ENCODE data around the gene POLR3E.
A peak's percentile ranks its signal among the peaks of the same experiment; 100 is the strongest.
"Not testable (repeated sequence)": the region's sequence is repeated elsewhere in the genome, so short reads cannot be mapped to it uniquely, and the experiment has no call there.

POLR3E gene

GRCh38 chr16:22328081-22328725, 31.0 kb downstream of the POLR3E start:
- FAIRE-seq (no peak), DNase-seq (ENCODE audit: insufficient read length, low spot score) (no peak)

- DNase-seq (ENCODE audit: insufficient read length, low spot score), result no peak
- no peak for FAIRE-seq
Measured at GRCh38 chr16:22329199-22329695, 32.0 kb downstream of the POLR3E start.

- DNase-seq (ENCODE audit: insufficient read length, low spot score) (no peak), FAIRE-seq (no peak)
Measured at GRCh38 chr16:22330326-22330725, 33.1 kb downstream of the POLR3E start.

- FAIRE-seq (no peak), DNase-seq (ENCODE audit: insufficient read length, low spot score) (no peak)
Measured at GRCh38 chr16:22333457-22333994, 36.3 kb downstream of the POLR3E start.

- FAIRE-seq (no peak), DNase-seq (ENCODE audit: insufficient read length, low spot score) (no peak)
Measured at GRCh38 chr16:22335668-22336246, 38.5 kb downstream of the POLR3E start.

GRCh38 chr16:22336581-22336980, 39.4 kb downstream of the POLR3E start:
- no peak for DNase-seq (ENCODE audit: insufficient read length, low spot score)
- FAIRE-seq, result no peak

GRCh38 chr16:22337045-22337444, 39.8 kb downstream of the POLR3E start:
- FAIRE-seq (no peak), DNase-seq (ENCODE audit: insufficient read length, low spot score) (no peak)

- FAIRE-seq (no peak), DNase-seq (ENCODE audit: insufficient read length, low spot score) (no peak)
Measured at GRCh38 chr16:22337849-22338635, 40.8 kb downstream of the POLR3E start.

- FAIRE-seq (no peak), DNase-seq (ENCODE audit: insufficient read length, low spot score) (no peak)
Measured at GRCh38 chr16:22340945-22341344, 43.7 kb downstream of the POLR3E start.

- no peak for FAIRE-seq
- no peak for DNase-seq (ENCODE audit: insufficient read length, low spot score)
Measured at GRCh38 chr16:22342082-22342481, 44.9 kb downstream of the POLR3E start.

- FAIRE-seq (no peak), DNase-seq (ENCODE audit: insufficient read length, low spot score) (no peak)
Measured at GRCh38 chr16:22346483-22346882, 49.3 kb downstream of the POLR3E start.

GRCh38 chr16:22347100-22347820, 50.1 kb downstream of the POLR3E start:
- DNase-seq (ENCODE audit: insufficient read length, low spot score) (no peak), FAIRE-seq (no peak)

- FAIRE-seq (no peak), DNase-seq (ENCODE audit: insufficient read length, low spot score) (no peak)
Measured at GRCh38 chr16:22348291-22348690, 51.1 kb downstream of the POLR3E start.

GRCh38 chr16:22351017-22351416, 53.8 kb downstream of the POLR3E start:
- not testable (repeated sequence) for FAIRE-seq; DNase-seq (ENCODE audit: insufficient read length, low spot score)

GRCh38 chr16:22352140-22352539, 54.9 kb downstream of the POLR3E start:
- FAIRE-seq (no peak), DNase-seq (ENCODE audit: insufficient read length, low spot score) (no peak)

- DNase-seq (ENCODE audit: insufficient read length, low spot score) (no peak), FAIRE-seq (no peak)
Measured at GRCh38 chr16:22352723-22353122, 55.5 kb downstream of the POLR3E start.

- DNase-seq (ENCODE audit: insufficient read length, low spot score) (peak; percentile 30), FAIRE-seq (no peak)
Measured at GRCh38 chr16:22353191-22353919, 56.1 kb downstream of the POLR3E start.

GRCh38 chr16:22353933-22354541, 56.8 kb downstream of the POLR3E start:
- FAIRE-seq (no peak), DNase-seq (ENCODE audit: insufficient read length, low spot score) (no peak)

- FAIRE-seq (no peak), DNase-seq (ENCODE audit: insufficient read length, low spot score) (no peak)
Measured at GRCh38 chr16:22355487-22355908, 58.3 kb downstream of the POLR3E start.
